Measurements from ENCODE around the gene FKBP5. TPM values are rescaled to one million over a fixed set of nuclear protein-coding genes. Genes with fewer than 3 reads are reported as not detected.

The FKBP5 gene
- total and polyA plus RNA-seq, 2 donors (not counting 1 experiment from before 2014, with no cell fraction given): 2.8 to 7.4 TPM

GRCh38 chr6:35727231-35727934 lies 38.7 kb upstream of the FKBP5 start:
- ChIA-PET POLR2A (interaction anchor here (0.5 to 1.8 kb wide), 4 partner anchors 8 to 44 kb away, joined by 3 to 8 read pairs (median 3); no protein-coding TSS in a partner anchor), CTCF (interaction anchor here (1.0 to 3.1 kb wide), 7 partner anchors 9 to 144 kb away, joined by 4 to 36 read pairs (median 5); partner anchors contain the start of gene ARMC12)
- Histone ChIP-seq H3K4me1 (ENCODE audit: control insufficient read depth in 2 of 2, insufficient read depth in 2 of 2, low read length in 2 of 2) (peaks cover 44 to 64% of the 10 kb centered on the region in 2 donors), H4K20me1 (ENCODE audit: control insufficient read depth, insufficient read depth, low read length, poor library complexity, severe bottlenecking) (no peaks in the 10 kb centered on the region), H3K27me3 (replicated peaks in 1 of 4; ENCODE audit: control extremely low read depth in 1 of 4, control insufficient read depth in 3 of 4, insufficient read depth in 4 of 4, low read length in 3 of 4) (peaks cover 0 to 17% (median 5%) of the 10 kb centered on the region in 4 experiments), H3K27ac (ENCODE audit: low read length in 2 of 2) (no peak overlapping the region), H3K4me3 (ENCODE audit: control extremely low read depth in 1 of 5, extremely low read depth in 1 of 5, insufficient read depth in 1 of 5, low read depth in 2 of 5, low read length in 4 of 5) (peak overlapping the region; percentile 31 to 71 (median 57)), H3K9me3 (ENCODE audit: control extremely low read depth in 1 of 3, control insufficient read depth in 2 of 3, insufficient read depth in 1 of 3, low read length in 2 of 3) (no peaks in the 10 kb centered on the region), H3K79me2 (ENCODE audit: control insufficient read depth, insufficient read depth, low read length) (no peaks in the 10 kb centered on the region), H3K36me3 (replicated peaks in 1 of 2; ENCODE audit: control extremely low read depth in 1 of 2, control insufficient read depth in 1 of 2, extremely low read depth in 1 of 2, insufficient read depth in 2 of 2, low read length in 1 of 2) (no peaks in the 10 kb centered on the region), H2AFZ (ENCODE audit: insufficient read depth, low read depth, low read length, poor library complexity, severe bottlenecking) (peak overlapping the region; percentile 85), H3K4me2 (replicated peaks; ENCODE audit: low read depth, low read length, poor library complexity, severe bottlenecking) (peak overlapping the region; percentile 98), H3K9ac (ENCODE audit: low read length) (peak overlapping the region; percentile 64)
- 22% methylated on average over 25 of the region's 29 CpGs for whole genome bisulfite sequencing (ENCODE audit: insufficient coverage)
- Mint-ChIP-seq H3K27me3 (peaks cover 6% of the 10 kb centered on the region), H3K4me3 (peak overlapping the region; percentile 86), H3K4me1 (peaks cover 53% of the 10 kb centered on the region), H3K9me3 (ENCODE audit: insufficient read depth) (no peaks in the 10 kb centered on the region), H3K27ac (peak overlapping the region; percentile 59)
- intact Hi-C loops (cut with micrococcal nuclease): no loop called here
- no peak for DNase-seq
- TF ChIP-seq CTCF (IDR thresholded peaks at IDR 0.05) (no peak), EZH2 (IDR thresholded peaks at IDR 0.05; ENCODE audit: borderline replicate concordance, insufficient read depth, low read depth, low read length, poor library complexity, severe bottlenecking) (no peak)
- no peak for ATAC-seq (ENCODE audit: low read depth)

Data from B cell (primary cell).